ENCODE measurements around the gene ZNF488. TPM values are rescaled to one million over a fixed set of nuclear protein-coding genes. Genes with fewer than 3 reads are reported as not detected.

The ZNF488 gene
- total RNA-seq, 4 donors from 2014 or later: 0.21 TPM; not detected in 2

- TF ChIP-seq POLR2A (IDR thresholded peaks at IDR 0.05) (no peak), CTCF (IDR thresholded peaks at IDR 0.05) (no peak)
- Histone ChIP-seq H3K36me3 (no peaks in the 10 kb centered on the region), H3K9me3 (no peaks in the 10 kb centered on the region), H3K27me3 (no peaks in the 10 kb centered on the region), H3K27ac (no peak overlapping the region), H3K4me3 (no peak overlapping the region), H3K4me1 (no peaks in the 10 kb centered on the region)
- intact Hi-C loops (cut with DNase I; ENCODE audit: low total_unique reads): no loop called here
- DNase-seq: no peak
Observed at GRCh38 chr10:47421057-47421952, 37.2 kb upstream of the ZNF488 start.

GRCh38 chr10:47420305-47421056, 36.4 kb upstream of the ZNF488 start:
- Histone ChIP-seq H3K4me3 (no peak overlapping the region), H3K9me3 (no peaks in the 10 kb centered on the region), H3K4me1 (no peaks in the 10 kb centered on the region), H3K27ac (no peak overlapping the region), H3K36me3 (no peaks in the 10 kb centered on the region), H3K27me3 (no peaks in the 10 kb centered on the region)
- intact Hi-C loops (cut with DNase I; ENCODE audit: low total_unique reads): no loop called here
- DNase-seq: no peak
- TF ChIP-seq POLR2A (IDR thresholded peaks at IDR 0.05) (no peak), CTCF (IDR thresholded peaks at IDR 0.05) (no peak)

GRCh38 chr10:47419421-47419820, 35.3 kb upstream of the ZNF488 start:
- H3K4me1 ChIP-seq: no peaks in the 10 kb centered on the region
- TF ChIP-seq POLR2A (IDR thresholded peaks at IDR 0.05) (no peak), CTCF (IDR thresholded peaks at IDR 0.05) (no peak)
- H3K4me3 ChIP-seq: no peak overlapping the region
- intact Hi-C loops (cut with DNase I; ENCODE audit: low total_unique reads): no loop called here
- no peaks in the 10 kb centered on the region for H3K27me3 ChIP-seq
- H3K9me3 ChIP-seq: no peaks in the 10 kb centered on the region
- H3K36me3 ChIP-seq: no peaks in the 10 kb centered on the region
- H3K27ac ChIP-seq: no peak overlapping the region
- DNase-seq: no peak

DNA sequence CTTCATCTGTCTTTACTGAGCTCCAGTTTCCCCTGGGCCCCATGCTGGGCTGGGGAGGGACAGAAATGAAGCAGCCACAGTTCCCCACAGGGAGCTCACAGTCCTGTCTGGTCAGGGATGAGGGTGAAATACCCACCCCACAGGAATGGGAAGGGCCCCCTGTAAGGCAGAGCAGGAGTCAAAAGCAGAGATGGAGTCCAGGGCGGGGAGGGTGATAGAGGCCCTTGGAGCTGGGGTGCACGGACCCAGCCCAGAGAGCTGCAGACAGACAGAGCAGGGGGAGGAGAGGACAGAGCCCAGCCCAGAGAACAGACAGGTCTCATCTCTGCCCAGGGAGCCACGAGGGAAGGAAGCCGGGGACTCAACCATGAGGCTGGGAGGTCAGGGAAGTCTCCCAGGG, 34.9 kb upstream of the ZNF488 start:
- no peak overlapping the region for H3K27ac ChIP-seq
- intact Hi-C loops (cut with DNase I; ENCODE audit: low total_unique reads): no loop called here

More for the DNA sequence above, 34.9 kb upstream of the ZNF488 start:
- Histone ChIP-seq H3K27me3 (no peaks in the 10 kb centered on the region), H3K4me1 (no peaks in the 10 kb centered on the region), H3K4me3 (no peak overlapping the region), H3K36me3 (no peaks in the 10 kb centered on the region), H3K9me3 (no peaks in the 10 kb centered on the region)
- DNase-seq: no peak
- TF ChIP-seq CTCF (IDR thresholded peaks at IDR 0.05): no peak
